ENCODE data around the gene SPATA16. TPM values are rescaled to one million over a fixed set of nuclear protein-coding genes. Genes with fewer than 3 reads are reported as not detected.
"Not testable (repeated sequence)": the region's sequence is repeated elsewhere in the genome, so short reads cannot be mapped to it uniquely, and the experiment has no call there.

The SPATA16 gene
- total RNA-seq = not detected

GRCh38 chr3:173140986-173141385 is at the start of gene SPATA16:
TSS of gene SPATA16 (minus strand) at chr3:173141235. CDS start at chr3:173117731, 23,504 bp downstream.
- intact Hi-C loops (cut with DNase I; ENCODE audit: low total_unique reads) = no loop called here
- no peak for TF ChIP-seq CTCF (IDR thresholded peaks at IDR 0.05)
- TF ChIP-seq POLR2A (IDR thresholded peaks at IDR 0.05) = no peak
- DNase-seq (ENCODE audit: low spot score in 2 of 2) = no peak
- no peak within 1 kb of the TSS for H3K4me3 ChIP-seq (ENCODE audit: low read depth, poor library complexity, severe bottlenecking)
- 88 to 94% methylated on average over 18 of the region's 18 CpGs for WGBS, 2 donors

DNA sequence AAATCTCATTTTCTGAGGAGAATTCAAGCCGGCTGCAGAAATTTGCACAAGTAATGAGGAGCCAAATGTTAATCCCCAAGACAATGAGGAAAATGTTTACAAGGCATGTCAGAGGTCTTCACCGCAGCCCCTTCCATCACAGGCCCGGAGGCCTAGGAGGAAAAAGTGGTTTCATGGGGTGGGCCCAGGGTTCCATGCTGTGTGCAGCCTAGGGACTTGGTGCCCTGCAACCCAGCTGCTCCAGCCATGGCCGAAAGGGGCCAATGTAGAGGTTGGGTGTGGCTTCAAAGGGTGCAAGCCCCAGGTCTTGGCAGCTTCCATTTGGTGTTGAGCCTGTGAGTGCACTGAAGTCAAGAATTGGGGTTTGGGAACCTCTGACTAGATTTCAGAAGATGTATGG is 42.0 kb upstream of the SPATA16 start:
- intact Hi-C loops (cut with DNase I; ENCODE audit: low total_unique reads); DNase-seq (ENCODE audit: low spot score in 2 of 2); H3K4me3 ChIP-seq (ENCODE audit: low read depth, poor library complexity, severe bottlenecking): not testable (repeated sequence)
- WGBS, 2 donors = 89 to 90% methylated on average over 4 of the region's 4 CpGs

GRCh38 chr3:173173652-173174051 is 32.6 kb upstream of the SPATA16 start:
- no peak for DNase-seq (ENCODE audit: low spot score in 2 of 2)
- intact Hi-C loops (cut with DNase I; ENCODE audit: low total_unique reads) = no loop called here
- no peak overlapping the region for H3K4me3 ChIP-seq (ENCODE audit: low read depth, poor library complexity, severe bottlenecking)
- no peak for TF ChIP-seq CTCF (IDR thresholded peaks at IDR 0.05)
- no peak for TF ChIP-seq POLR2A (IDR thresholded peaks at IDR 0.05)
- 29 to 30% methylated on average over 2 of the region's 2 CpGs for WGBS, 2 donors

DNA sequence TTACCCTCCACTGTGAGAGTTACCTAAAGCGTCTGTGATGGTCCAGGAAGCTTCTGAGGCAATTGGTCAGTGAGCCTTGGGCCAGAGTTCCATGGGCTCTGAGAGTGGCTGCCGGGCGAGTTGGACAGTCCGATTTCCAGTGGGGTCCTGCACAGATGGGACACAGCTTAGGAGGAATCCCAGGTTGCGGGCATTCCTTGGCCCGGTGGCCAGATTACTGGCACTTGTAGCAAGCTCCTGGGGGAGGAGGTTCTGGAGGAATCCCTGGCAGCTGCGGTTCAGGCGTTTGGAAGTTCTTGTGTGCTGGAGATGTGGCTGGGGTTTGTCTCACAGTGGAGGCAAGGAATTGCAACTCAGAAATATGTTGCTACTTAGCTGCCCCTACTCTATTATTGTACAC is 18.1 kb upstream of the SPATA16 start:
- H3K4me3 ChIP-seq (ENCODE audit: low read depth, poor library complexity, severe bottlenecking); DNase-seq (ENCODE audit: low spot score in 2 of 2); intact Hi-C loops (cut with DNase I; ENCODE audit: low total_unique reads): not testable (repeated sequence)
- WGBS, 2 donors = 91 to 94% methylated on average over 8 of the region's 8 CpGs

- 85 to 89% methylated on average over 9 of the region's 9 CpGs for WGBS, 2 donors
- H3K4me3 ChIP-seq (ENCODE audit: low read depth, poor library complexity, severe bottlenecking); intact Hi-C loops (cut with DNase I; ENCODE audit: low total_unique reads); DNase-seq (ENCODE audit: low spot score in 2 of 2): not testable (repeated sequence)
These were observed 15.5 kb upstream of the SPATA16 start for GRCh38 chr3:173156533-173156932.

DNA sequence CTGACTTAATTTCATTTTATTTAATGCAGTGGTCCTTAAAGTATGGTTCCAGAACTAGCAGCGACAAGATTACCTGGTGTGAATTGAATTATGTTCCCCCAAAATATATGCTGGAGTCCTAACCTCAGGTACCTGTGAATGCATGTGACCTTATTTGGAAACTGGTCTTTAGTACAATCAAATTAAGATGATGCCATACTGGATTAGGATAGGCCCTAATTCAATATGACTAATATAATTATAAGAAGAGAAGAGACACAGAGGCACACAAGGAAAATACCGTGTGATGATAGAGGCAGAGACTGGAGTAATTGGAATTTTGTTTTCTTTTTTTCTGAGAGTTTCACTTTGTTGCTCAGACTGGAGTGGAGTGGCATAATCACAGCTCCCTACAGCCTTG is 12.6 kb upstream of the SPATA16 start:
- 85 to 92% methylated on average over 2 of the region's 2 CpGs for WGBS, 2 donors
- DNase-seq (ENCODE audit: low spot score in 2 of 2) = no peak
- no peak overlapping the region for H3K4me3 ChIP-seq (ENCODE audit: low read depth, poor library complexity, severe bottlenecking)
- intact Hi-C loops (cut with DNase I; ENCODE audit: low total_unique reads) = no loop called here
- no peak for TF ChIP-seq POLR2A (IDR thresholded peaks at IDR 0.05)
- TF ChIP-seq CTCF (IDR thresholded peaks at IDR 0.05) = no peak

- 86 to 98% methylated on average over 2 of the region's 2 CpGs for WGBS, 2 donors
- no peak overlapping the region for H3K4me3 ChIP-seq (ENCODE audit: low read depth, poor library complexity, severe bottlenecking)
- TF ChIP-seq POLR2A (IDR thresholded peaks at IDR 0.05) (no peak), CTCF (IDR thresholded peaks at IDR 0.05) (no peak)
- DNase-seq (ENCODE audit: low spot score in 2 of 2) = no peak
- intact Hi-C loops (cut with DNase I; ENCODE audit: low total_unique reads) = no loop called here
These were observed 1.6 kb downstream of the SPATA16 start for GRCh38 chr3:173139420-173139819.

Measured in lower leg skin (tissue), 4 donors.